Fibroblast of villous mesenchyme (primary cell): ENCODE data around the gene NHLH2. TPM values are rescaled to one million over a fixed set of nuclear protein-coding genes. Genes with fewer than 3 reads are reported as not detected.

Experiments used
- DNase-seq: peaks from one replicate; pipeline ENCODE4 v3.0.0-alpha.2; 2010; ENCODE audit warnings: low read depth
- H3K4me3 ChIP-seq: 2 replicates; pipeline ENCODE4 v1.5.1; 2011; ENCODE audit warnings: low read depth, mild to moderate bottlenecking, low read length
- CTCF ChIP-seq: IDR thresholded peaks from 2 replicates; pipeline ENCODE4 v1.5.1; 2012; ENCODE audit warnings: low read depth, mild to moderate bottlenecking, low read length; ENCODE audit not compliant: insufficient read depth
- total RNA-seq: library from RNA; depleted of rRNA; stranded (reverse); fragments of >200 nt; gene quantifications from 2 replicates; pipeline ENCODE4 v1.2.3, GENCODE V29; 2012

The NHLH2 gene
- under 0.01 TPM in 2 replicates for total RNA-seq

- no peak for DNase-seq
- TF ChIP-seq CTCF: no peak
- no peak within 1 kb of the TSS for H3K4me3 ChIP-seq
These were observed at the start of gene NHLH2 for GRCh38 chr1:115840605-115841460. Gene NHLH2 (minus strand): TSS chr1:115841126. CDS start chr1:115838372, 2,754 bp downstream.

- no peak overlapping the region for H3K4me3 ChIP-seq
- no peak for DNase-seq
- no peak for TF ChIP-seq CTCF
These were observed 49.7 kb upstream of the NHLH2 start for GRCh38 chr1:115890580-115890979.

- H3K4me3 ChIP-seq: no peak overlapping the region
- TF ChIP-seq CTCF: no peak
- no peak for DNase-seq
These were observed 48.0 kb upstream of the NHLH2 start for GRCh38 chr1:115888976-115889375.

- no peak for DNase-seq
- TF ChIP-seq CTCF: no peak
- no peak overlapping the region for H3K4me3 ChIP-seq
These were observed 42.3 kb upstream of the NHLH2 start for GRCh38 chr1:115882913-115883902.

GRCh38 chr1:115880981-115881672 is 40.2 kb upstream of the NHLH2 start:
- TF ChIP-seq CTCF: no peak
- DNase-seq: no peak
- no peak overlapping the region for H3K4me3 ChIP-seq

- no peak for TF ChIP-seq CTCF
- DNase-seq: no peak
- no peak overlapping the region for H3K4me3 ChIP-seq
These were observed 39.1 kb upstream of the NHLH2 start for GRCh38 chr1:115879977-115880376.
